Measurements from ENCODE around the gene TRIML1.

DNA sequence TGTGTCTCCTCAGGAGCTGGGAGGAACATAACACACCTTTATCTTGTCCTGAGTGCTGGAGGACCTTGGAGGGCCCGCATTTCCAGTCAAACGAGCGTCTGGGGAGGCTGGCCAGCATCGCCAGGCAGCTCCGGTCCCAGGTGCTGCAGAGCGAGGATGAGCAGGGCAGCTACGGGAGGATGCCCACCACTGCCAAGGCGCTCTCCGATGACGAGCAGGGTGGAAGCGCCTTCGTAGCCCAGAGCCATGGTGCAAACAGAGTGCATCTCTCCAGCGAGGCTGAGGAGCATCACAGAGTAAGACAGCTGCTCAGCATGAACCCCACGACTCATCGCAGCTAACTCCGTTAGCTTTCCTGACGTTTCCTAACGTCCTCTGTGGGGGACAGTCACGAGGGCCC is 430 bp downstream of the TRIML1 start:
- TF ChIP-seq SUZ12 (IDR thresholded peaks at IDR 0.05; ENCODE audit: unreplicated experiment) (no peak), POLR2AphosphoS2 (IDR thresholded peaks at IDR 0.05; ENCODE audit: low read depth, low read length) (no peak), CHD2 (IDR thresholded peaks at IDR 0.05; ENCODE audit: borderline replicate concordance, low read depth, low read length) (no peak), SIN3A (IDR thresholded peaks at IDR 0.05; ENCODE audit: low read depth, low read length) (no peak), GABPA (IDR thresholded peaks at IDR 0.05; ENCODE audit: low read depth) (no peak), EZH2 (IDR thresholded peaks at IDR 0.05; ENCODE audit: borderline replicate concordance, control insufficient read depth, low read depth, low read length) (no peak)
- TF ChIP-seq, protein P1, sequence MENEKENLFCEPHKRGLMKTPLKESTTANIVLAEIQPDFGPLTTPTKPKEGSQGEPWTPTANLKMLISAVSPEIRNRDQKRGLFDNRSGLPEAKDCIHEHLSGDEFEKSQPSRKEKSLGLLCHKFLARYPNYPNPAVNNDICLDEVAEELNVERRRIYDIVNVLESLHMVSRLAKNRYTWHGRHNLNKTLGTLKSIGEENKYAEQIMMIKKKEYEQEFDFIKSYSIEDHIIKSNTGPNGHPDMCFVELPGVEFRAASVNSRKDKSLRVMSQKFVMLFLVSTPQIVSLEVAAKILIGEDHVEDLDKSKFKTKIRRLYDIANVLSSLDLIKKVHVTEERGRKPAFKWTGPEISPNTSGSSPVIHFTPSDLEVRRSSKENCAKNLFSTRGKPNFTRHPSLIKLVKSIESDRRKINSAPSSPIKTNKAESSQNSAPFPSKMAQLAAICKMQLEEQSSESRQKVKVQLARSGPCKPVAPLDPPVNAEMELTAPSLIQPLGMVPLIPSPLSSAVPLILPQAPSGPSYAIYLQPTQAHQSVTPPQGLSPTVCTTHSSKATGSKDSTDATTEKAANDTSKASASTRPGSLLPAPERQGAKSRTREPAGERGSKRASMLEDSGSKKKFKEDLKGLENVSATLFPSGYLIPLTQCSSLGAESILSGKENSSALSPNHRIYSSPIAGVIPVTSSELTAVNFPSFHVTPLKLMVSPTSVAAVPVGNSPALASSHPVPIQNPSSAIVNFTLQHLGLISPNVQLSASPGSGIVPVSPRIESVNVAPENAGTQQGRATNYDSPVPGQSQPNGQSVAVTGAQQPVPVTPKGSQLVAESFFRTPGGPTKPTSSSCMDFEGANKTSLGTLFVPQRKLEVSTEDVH (IDR thresholded peaks at IDR 0.05; ENCODE audit: low read depth, partially characterized antibody), result no peak
- TF ChIP-seq, protein P2, sequence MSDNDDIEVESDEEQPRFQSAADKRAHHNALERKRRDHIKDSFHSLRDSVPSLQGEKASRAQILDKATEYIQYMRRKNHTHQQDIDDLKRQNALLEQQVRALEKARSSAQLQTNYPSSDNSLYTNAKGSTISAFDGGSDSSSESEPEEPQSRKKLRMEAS (IDR thresholded peaks at IDR 0.05; ENCODE audit: low read depth, low read length), result no peak
- TF ChIP-seq, protein P3, sequence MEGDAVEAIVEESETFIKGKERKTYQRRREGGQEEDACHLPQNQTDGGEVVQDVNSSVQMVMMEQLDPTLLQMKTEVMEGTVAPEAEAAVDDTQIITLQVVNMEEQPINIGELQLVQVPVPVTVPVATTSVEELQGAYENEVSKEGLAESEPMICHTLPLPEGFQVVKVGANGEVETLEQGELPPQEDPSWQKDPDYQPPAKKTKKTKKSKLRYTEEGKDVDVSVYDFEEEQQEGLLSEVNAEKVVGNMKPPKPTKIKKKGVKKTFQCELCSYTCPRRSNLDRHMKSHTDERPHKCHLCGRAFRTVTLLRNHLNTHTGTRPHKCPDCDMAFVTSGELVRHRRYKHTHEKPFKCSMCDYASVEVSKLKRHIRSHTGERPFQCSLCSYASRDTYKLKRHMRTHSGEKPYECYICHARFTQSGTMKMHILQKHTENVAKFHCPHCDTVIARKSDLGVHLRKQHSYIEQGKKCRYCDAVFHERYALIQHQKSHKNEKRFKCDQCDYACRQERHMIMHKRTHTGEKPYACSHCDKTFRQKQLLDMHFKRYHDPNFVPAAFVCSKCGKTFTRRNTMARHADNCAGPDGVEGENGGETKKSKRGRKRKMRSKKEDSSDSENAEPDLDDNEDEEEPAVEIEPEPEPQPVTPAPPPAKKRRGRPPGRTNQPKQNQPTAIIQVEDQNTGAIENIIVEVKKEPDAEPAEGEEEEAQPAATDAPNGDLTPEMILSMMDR (IDR thresholded peaks at IDR 0.05 in 2 of 3, conservative IDR thresholded peaks at IDR 0.05 in 1 of 3; ENCODE audit: control insufficient read depth in 2 of 3, extremely low read depth in 1 of 3, insufficient read depth in 1 of 3, low read depth in 3 of 3, low read length in 3 of 3), result no peak
- TF ChIP-seq, protein P4, sequence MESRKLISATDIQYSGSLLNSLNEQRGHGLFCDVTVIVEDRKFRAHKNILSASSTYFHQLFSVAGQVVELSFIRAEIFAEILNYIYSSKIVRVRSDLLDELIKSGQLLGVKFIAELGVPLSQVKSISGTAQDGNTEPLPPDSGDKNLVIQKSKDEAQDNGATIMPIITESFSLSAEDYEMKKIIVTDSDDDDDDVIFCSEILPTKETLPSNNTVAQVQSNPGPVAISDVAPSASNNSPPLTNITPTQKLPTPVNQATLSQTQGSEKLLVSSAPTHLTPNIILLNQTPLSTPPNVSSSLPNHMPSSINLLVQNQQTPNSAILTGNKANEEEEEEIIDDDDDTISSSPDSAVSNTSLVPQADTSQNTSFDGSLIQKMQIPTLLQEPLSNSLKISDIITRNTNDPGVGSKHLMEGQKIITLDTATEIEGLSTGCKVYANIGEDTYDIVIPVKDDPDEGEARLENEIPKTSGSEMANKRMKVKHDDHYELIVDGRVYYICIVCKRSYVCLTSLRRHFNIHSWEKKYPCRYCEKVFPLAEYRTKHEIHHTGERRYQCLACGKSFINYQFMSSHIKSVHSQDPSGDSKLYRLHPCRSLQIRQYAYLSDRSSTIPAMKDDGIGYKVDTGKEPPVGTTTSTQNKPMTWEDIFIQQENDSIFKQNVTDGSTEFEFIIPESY (IDR thresholded peaks at IDR 0.05), result no peak

Data from GM12878 (cell line).